Type B pancreatic cell (in vitro differentiated cells): ENCODE results near the gene EFL1. TPM values are rescaled to one million over a fixed set of nuclear protein-coding genes. Genes with fewer than 3 reads are reported as not detected.

Experiments
- DNase-seq: peaks from one replicate; pipeline ENCODE4 v3.0.0; 2021; ENCODE audit warnings: mixed read lengths; ENCODE audit not compliant: unreplicated experiment; ENCODE audit errors: extremely low spot score
- H3K27ac Mint-ChIP-seq: 2 replicates; pipeline ENCODE4 v1.8.0; 2021; ENCODE audit warnings: mild to moderate bottlenecking, mixed read lengths
- H3K27me3 Mint-ChIP-seq: 2 replicates; pipeline ENCODE4 v1.8.0; 2021; ENCODE audit warnings: mixed read lengths
- H3K36me3 Mint-ChIP-seq: 2 replicates; pipeline ENCODE4 v1.8.0; 2021; ENCODE audit warnings: mixed read lengths
- H3K4me1 Mint-ChIP-seq: one replicate; pipeline ENCODE4 v1.8.0; 2021; ENCODE audit warnings: mixed read lengths; ENCODE audit not compliant: unreplicated experiment
- H3K4me3 Mint-ChIP-seq: 2 replicates; pipeline ENCODE4 v1.8.0; 2021; ENCODE audit warnings: mild to moderate bottlenecking, mixed read lengths
- H3K9me3 Mint-ChIP-seq: 2 replicates; pipeline ENCODE4 v1.8.0; 2021; ENCODE audit warnings: mixed read lengths
- total RNA-seq: library from RNA; stranded (reverse); gene quantifications from 2 replicates; pipeline ENCODE4 v1.2.1, GENCODE V29; 2021; ENCODE audit warnings: low replicate concordance
- TF ChIP-seq, protein P1 (sequence below): fragments of 200-600 bp; sonication (generic); conservative IDR thresholded peaks from 2 replicates; pipeline ENCODE4 v1.5.0; 2021; ENCODE audit warnings: antibody characterized with exemption, mild to moderate bottlenecking

Gene EFL1
- total RNA-seq, 1 donor from 2014 or later: 17.0 TPM

- H3K27me3 Mint-ChIP-seq: no peaks in the 10 kb centered on the region
- H3K4me3 Mint-ChIP-seq: no peak overlapping the region
- DNase-seq: no peak
- no peak overlapping the region for H3K27ac Mint-ChIP-seq
- H3K36me3 Mint-ChIP-seq: peaks cover 13% of the 10 kb centered on the region
- TF ChIP-seq, protein P1, sequence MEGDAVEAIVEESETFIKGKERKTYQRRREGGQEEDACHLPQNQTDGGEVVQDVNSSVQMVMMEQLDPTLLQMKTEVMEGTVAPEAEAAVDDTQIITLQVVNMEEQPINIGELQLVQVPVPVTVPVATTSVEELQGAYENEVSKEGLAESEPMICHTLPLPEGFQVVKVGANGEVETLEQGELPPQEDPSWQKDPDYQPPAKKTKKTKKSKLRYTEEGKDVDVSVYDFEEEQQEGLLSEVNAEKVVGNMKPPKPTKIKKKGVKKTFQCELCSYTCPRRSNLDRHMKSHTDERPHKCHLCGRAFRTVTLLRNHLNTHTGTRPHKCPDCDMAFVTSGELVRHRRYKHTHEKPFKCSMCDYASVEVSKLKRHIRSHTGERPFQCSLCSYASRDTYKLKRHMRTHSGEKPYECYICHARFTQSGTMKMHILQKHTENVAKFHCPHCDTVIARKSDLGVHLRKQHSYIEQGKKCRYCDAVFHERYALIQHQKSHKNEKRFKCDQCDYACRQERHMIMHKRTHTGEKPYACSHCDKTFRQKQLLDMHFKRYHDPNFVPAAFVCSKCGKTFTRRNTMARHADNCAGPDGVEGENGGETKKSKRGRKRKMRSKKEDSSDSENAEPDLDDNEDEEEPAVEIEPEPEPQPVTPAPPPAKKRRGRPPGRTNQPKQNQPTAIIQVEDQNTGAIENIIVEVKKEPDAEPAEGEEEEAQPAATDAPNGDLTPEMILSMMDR: no peak
- H3K4me1 Mint-ChIP-seq: peaks cover 25% of the 10 kb centered on the region
- no peaks in the 10 kb centered on the region for H3K9me3 Mint-ChIP-seq
These were observed 134.0 kb downstream of the EFL1 start for GRCh38 chr15:82128401-82129148.

- Mint-ChIP-seq H3K4me3 (no peak overlapping the region), H3K36me3 (peaks cover 8% of the 10 kb centered on the region), H3K27me3 (no peaks in the 10 kb centered on the region), H3K9me3 (no peaks in the 10 kb centered on the region), H3K27ac (no peak overlapping the region), H3K4me1 (peaks cover 33% of the 10 kb centered on the region)
- DNase-seq: no peak
- TF ChIP-seq, protein P1: no peak
These were observed 135.0 kb downstream of the EFL1 start for GRCh38 chr15:82127581-82127980.

DNA sequence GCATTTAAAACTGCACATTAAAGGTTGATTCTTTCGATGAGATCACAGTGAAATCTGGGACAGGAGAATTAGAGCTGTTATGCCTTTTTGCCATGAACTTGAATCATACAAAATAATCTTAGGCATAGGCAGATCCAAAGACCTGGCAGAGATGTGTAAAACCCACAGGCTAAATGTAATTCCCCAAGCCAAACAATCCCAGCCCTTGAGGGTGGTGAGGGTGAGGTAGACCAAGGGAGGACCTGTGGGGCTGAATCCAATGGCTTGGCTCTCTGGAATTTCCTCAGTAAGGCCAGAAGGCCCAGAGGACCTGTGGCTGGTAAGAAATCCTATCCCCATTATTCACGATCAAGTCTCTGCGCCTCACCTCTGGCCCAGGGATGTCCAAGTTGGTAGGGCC, 136.2 kb downstream of the EFL1 start:
- DNase-seq: no peak
- Mint-ChIP-seq H3K9me3 (no peaks in the 10 kb centered on the region), H3K36me3 (peaks cover 8% of the 10 kb centered on the region), H3K27me3 (no peaks in the 10 kb centered on the region), H3K4me3 (no peak overlapping the region), H3K27ac (no peak overlapping the region), H3K4me1 (peaks cover 32% of the 10 kb centered on the region)
- TF ChIP-seq, protein P1: no peak

DNA sequence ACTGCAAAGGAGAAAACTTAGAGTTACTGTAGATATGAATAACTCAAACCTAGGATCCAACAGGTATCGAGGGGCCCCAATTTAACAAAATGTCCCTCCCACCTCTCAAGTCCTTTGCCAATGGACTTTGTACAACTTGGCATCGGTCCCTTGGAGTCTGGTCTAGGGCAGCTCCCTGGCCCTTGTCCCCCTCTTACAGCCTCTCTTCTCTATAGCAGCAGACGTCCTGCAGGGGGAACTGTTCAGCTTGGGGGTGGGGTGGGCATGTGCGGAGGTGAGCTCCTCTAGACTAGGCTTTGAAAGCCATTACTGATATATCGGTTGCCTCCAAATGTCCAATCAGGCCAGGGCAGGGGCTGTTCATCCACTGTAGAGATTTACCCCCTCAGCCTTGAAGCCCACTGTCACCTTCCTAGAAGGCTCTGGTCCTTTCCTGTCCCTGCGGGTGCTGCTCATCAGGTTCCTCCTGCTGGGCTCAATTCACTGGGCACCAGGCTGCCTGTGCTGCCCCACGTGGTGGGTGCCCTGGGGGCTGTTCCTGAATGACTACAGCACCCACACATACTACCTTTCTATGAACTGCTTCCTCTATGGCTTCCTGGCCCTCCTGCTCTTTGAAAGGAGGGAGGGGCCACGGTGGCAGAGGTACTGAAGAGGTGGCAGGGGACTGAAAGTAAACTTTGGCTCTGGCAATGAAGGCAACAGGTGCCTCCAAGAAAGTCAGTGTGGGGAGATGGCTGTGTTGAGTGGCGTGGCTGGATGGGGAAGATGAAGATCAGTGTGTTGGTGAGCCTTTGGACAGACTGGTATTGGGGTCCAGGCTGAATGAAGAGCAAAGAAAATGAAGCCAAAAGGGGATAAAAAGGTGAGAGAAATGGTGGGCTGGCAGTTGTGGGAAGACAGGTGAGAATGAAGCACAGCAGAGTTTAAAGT, 137.9 kb downstream of the EFL1 start:
- no peaks in the 10 kb centered on the region for H3K9me3 Mint-ChIP-seq
- no peaks in the 10 kb centered on the region for H3K27me3 Mint-ChIP-seq
- H3K4me3 Mint-ChIP-seq: no peak overlapping the region
- no peak for DNase-seq
- H3K4me1 Mint-ChIP-seq: peaks cover 26% of the 10 kb centered on the region
- no peak overlapping the region for H3K27ac Mint-ChIP-seq
- peaks cover 10% of the 10 kb centered on the region for H3K36me3 Mint-ChIP-seq
- TF ChIP-seq, protein P1: no peak

- Mint-ChIP-seq H3K27ac (no peak overlapping the region), H3K9me3 (no peaks in the 10 kb centered on the region), H3K36me3 (peaks cover 11% of the 10 kb centered on the region), H3K4me3 (no peak overlapping the region), H3K27me3 (no peaks in the 10 kb centered on the region), H3K4me1 (peaks cover 17% of the 10 kb centered on the region)
- DNase-seq: peak; percentile 20
- TF ChIP-seq, protein P1: no peak
These were observed 139.7 kb downstream of the EFL1 start for GRCh38 chr15:82122746-82123400.
